HepG2 (cell line): Measurements from ENCODE around the gene KIAA0232. TPM values are rescaled to one million over a fixed set of nuclear protein-coding genes. Genes with fewer than 3 reads are reported as not detected.
A peak's percentile ranks its signal among the peaks of the same experiment; 100 is the strongest.

Experiments used
- CCAR2 ChIP-seq: fragments of 200-400 bp; formaldehyde crosslinking; optimal IDR thresholded peaks from 2 replicates; pipeline ENCODE3; 2018; ENCODE audit warnings: low read depth, mild to moderate bottlenecking, low read length, moderate library complexity
- DPF2 ChIP-seq: sonication (generic); formaldehyde crosslinking; IDR thresholded peaks from 2 replicates; pipeline ENCODE4 v1.4.0; 2020; ENCODE audit warnings: mild to moderate bottlenecking, low read depth, missing genetic modification reagents, borderline replicate concordance
- HDAC1 ChIP-seq: sonication (generic); formaldehyde crosslinking; IDR thresholded peaks from 2 replicates; pipeline ENCODE4 v1.5.1; 2020; ENCODE audit warnings: mild to moderate bottlenecking, missing genetic modification reagents
- KDM5B ChIP-seq: sonication (generic); formaldehyde crosslinking; IDR thresholded peaks from 2 replicates; pipeline ENCODE4 v1.4.0; 2020; ENCODE audit warnings: missing genetic modification reagents, mild to moderate bottlenecking, borderline replicate concordance
- NFKBIZ ChIP-seq: IDR thresholded peaks from 2 replicates; pipeline ENCODE4 v1.6.1; 2018; ENCODE audit warnings: missing genetic modification reagents, missing compliant biosample characterization
- PAX8 ChIP-seq: sonication (generic); formaldehyde crosslinking; IDR thresholded peaks from 2 replicates; pipeline ENCODE4 v1.8.0; 2022; ENCODE audit warnings: mild to moderate bottlenecking, missing genetic modification reagents, borderline replicate concordance
- RARA ChIP-seq: IDR thresholded peaks from 2 replicates; pipeline ENCODE4 v1.6.1; 2016; ENCODE audit warnings: missing genetic modification reagents, missing compliant biosample characterization
- SP4 ChIP-seq: sonication (generic); formaldehyde crosslinking; IDR thresholded peaks from 2 replicates; pipeline ENCODE4 v1.8.1; 2023; ENCODE audit warnings: mild to moderate bottlenecking, missing genetic modification reagents
- ZBTB21 ChIP-seq: sonication (generic); formaldehyde crosslinking; IDR thresholded peaks from 2 replicates; pipeline ENCODE4 v1.4.0; 2020; ENCODE audit warnings: missing genetic modification reagents
- ZFP62 ChIP-seq: sonication (generic); formaldehyde crosslinking; IDR thresholded peaks from 2 replicates; pipeline ENCODE4 v1.4.0; 2020; ENCODE audit warnings: missing genetic modification reagents
- ZNF225 ChIP-seq: sonication (generic); formaldehyde crosslinking; IDR thresholded peaks from 2 replicates; pipeline ENCODE4 v1.4.0; 2020; ENCODE audit warnings: mild to moderate bottlenecking, missing genetic modification reagents
- ZNF235 ChIP-seq: sonication (generic); formaldehyde crosslinking; IDR thresholded peaks from 2 replicates; pipeline ENCODE4 v1.8.1; 2023; ENCODE audit warnings: mild to moderate bottlenecking, missing genetic modification reagents, borderline replicate concordance
- ZNF549 ChIP-seq: sonication (generic); formaldehyde crosslinking; IDR thresholded peaks from 2 replicates; pipeline ENCODE4 v1.5.0; 2020; ENCODE audit warnings: missing genetic modification reagents
- ZNF556 ChIP-seq: sonication (generic); formaldehyde crosslinking; IDR thresholded peaks from 2 replicates; pipeline ENCODE4 v1.4.0; 2020; ENCODE audit warnings: mild to moderate bottlenecking, missing genetic modification reagents, borderline replicate concordance
- polyA plus RNA-seq, 8 experiments: library from polyadenylated mRNA; depleted of rRNA in 3 of 8; stranded (reverse) in 7 of 8; unstranded in 1 of 8; fragments of >200 nt; fragmentation: Illumina TruSeq in 4 of 8; extraction: Trizol in 4 of 8; gene quantifications; 2 replicates each; pipeline versions ENCODE4 v1.2.1 to v1.2.3, GENCODE V29; 2011 to 2016; ENCODE audit warnings: low read depth in 4 of 8, missing spikeins in 1 of 8, mixed read lengths in 1 of 8; ENCODE audit not compliant: insufficient read depth in 1 of 8
- total RNA-seq, 5 experiments: library from RNA; depleted of rRNA; stranded (reverse); fragments of >200 nt; fragmentation: Illumina TruSeq; extraction: Trizol; gene quantifications; 2 replicates each; pipeline ENCODE4 v1.2.3, GENCODE V29; 2016; ENCODE audit warnings: low read depth in 1 of 5
- TF ChIP-seq, protein P1 (sequence below): sonication (generic); formaldehyde crosslinking; IDR thresholded peaks from 2 replicates; pipeline ENCODE4 v1.8.0; 2022; ENCODE audit warnings: missing genetic modification reagents, mild to moderate bottlenecking, inconsistent platforms, borderline replicate concordance
- TF ChIP-seq, protein P2 (sequence below): sonication (generic); formaldehyde crosslinking; IDR thresholded peaks from 2 replicates; pipeline ENCODE4 v1.4.0; 2020; ENCODE audit warnings: missing genetic modification reagents, mild to moderate bottlenecking, borderline replicate concordance
- TF ChIP-seq, protein P3 (sequence below): IDR thresholded peaks from 2 replicates; pipeline ENCODE4 v1.6.1; 2016; ENCODE audit warnings: low read depth, borderline replicate concordance
- TF ChIP-seq, protein P4 (sequence below): sonication (generic); formaldehyde crosslinking; IDR thresholded peaks from 2 replicates; pipeline ENCODE4 v1.9.0; 2022; ENCODE audit warnings: low read depth, missing genetic modification reagents
- TF ChIP-seq, protein P5 (sequence below): sonication (generic); formaldehyde crosslinking; IDR thresholded peaks from 2 replicates; pipeline ENCODE4 v1.4.0; 2020; ENCODE audit warnings: mild to moderate bottlenecking, missing genetic modification reagents
- TF ChIP-seq, protein P6 (sequence below): sonication (generic); formaldehyde crosslinking; IDR thresholded peaks from 2 replicates; pipeline ENCODE4 v1.4.0; 2020; ENCODE audit warnings: missing genetic modification reagents, mild to moderate bottlenecking, borderline replicate concordance

Gene KIAA0232
- total and polyA plus RNA-seq, 2 of the 13 experiments (the other 11 are each of a cell fraction or from before 2014, with no cell fraction given): 7.8 to 17.1 TPM

DNA sequence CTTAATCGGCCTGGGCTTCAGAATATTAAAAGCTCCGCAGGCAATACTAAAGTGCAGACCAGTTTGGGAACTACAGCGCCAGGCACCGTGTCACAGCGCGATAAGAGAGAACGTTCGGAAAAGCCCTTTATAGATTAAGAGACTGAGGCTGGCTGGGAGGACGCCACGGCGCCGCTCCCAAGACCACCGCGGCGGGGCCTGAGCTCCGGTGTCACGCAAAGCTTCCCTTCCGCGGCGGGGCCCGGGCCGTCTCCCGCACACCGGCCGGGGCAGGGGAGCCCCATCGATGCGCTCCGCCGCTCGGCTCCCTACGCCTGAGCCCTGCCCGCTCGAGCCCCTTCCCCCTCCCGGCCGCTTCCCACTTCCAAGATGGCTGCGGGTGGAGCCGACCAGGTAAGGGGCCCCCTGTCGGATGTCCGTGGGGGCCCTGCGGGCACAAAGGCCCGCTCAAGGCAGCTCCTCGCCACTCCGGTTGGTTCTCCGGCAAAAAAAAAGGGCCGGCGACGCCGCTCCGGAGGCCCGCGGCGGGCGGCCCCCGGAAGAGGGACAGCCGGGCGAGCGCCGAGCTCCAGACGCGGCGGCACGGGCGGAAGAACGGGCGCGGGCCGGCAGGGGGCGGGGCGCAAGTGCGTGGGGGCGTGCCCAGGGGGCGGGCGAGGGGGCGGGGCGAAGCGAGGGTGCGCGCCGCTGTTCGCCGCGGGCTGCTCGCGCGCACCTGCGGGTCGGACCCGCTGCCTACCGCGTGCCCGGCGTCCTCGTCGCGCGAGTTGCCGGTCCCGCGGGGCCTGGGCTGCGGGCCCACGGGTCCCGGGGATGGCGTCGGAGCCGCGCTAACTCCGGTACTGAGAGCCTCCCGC, 126.8 kb downstream of the KIAA0232 start, which contains the start of gene TBC1D14 (continued):
- TF ChIP-seq, protein P1, sequence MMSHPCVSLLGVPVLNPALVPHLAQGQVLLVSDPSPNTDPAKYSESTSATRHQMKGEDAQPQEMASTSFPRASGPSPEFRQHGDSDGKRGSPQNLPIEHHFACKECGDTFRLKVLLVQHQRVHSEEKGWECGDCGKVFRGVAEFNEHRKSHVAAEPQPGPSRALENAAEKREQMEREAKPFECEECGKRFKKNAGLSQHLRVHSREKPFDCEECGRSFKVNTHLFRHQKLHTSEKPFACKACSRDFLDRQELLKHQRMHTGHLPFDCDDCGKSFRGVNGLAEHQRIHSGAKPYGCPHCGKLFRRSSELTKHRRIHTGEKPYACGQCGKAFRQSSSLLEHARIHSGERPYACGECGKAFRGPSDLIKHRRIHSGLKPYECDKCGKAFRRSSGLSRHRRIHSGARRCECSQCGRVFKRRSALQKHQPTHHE (CRISPR knock-in tag): no peak
- no peak for TF ChIP-seq ZBTB21 (CRISPR knock-in tag)
- no peak for TF ChIP-seq ZNF235 (CRISPR knock-in tag)
- TF ChIP-seq NFKBIZ (CRISPR knock-in tag): no peak
- no peak for TF ChIP-seq ZFP62 (CRISPR knock-in tag)
- no peak for TF ChIP-seq PAX8 (CRISPR knock-in tag)
- no peak for TF ChIP-seq ZNF225 (CRISPR knock-in tag)
- TF ChIP-seq, protein P2, sequence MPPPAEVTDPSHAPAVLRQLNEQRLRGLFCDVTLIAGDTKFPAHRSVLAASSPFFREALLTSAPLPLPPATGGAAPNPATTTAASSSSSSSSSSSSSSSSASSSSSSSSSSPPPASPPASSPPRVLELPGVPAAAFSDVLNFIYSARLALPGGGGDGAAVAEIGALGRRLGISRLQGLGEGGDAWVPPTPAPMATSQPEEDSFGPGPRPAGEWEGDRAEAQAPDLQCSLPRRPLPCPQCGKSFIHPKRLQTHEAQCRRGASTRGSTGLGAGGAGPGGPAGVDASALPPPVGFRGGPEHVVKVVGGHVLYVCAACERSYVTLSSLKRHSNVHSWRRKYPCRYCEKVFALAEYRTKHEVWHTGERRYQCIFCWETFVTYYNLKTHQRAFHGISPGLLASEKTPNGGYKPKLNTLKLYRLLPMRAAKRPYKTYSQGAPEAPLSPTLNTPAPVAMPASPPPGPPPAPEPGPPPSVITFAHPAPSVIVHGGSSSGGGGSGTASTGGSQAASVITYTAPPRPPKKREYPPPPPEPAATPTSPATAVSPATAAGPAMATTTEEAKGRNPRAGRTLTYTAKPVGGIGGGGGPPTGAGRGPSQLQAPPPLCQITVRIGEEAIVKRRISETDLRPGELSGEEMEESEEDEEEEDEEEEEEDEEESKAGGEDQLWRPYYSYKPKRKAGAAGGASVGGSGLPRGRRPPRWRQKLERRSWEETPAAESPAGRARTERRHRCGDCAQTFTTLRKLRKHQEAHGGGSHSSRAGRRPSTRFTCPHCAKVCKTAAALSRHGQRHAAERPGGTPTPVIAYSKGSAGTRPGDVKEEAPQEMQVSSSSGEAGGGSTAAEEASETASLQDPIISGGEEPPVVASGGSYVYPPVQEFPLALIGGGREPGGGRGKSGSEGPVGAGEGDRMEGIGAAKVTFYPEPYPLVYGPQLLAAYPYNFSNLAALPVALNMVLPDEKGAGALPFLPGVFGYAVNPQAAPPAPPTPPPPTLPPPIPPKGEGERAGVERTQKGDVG (CRISPR knock-in tag): no peak
- TF ChIP-seq, protein P3, sequence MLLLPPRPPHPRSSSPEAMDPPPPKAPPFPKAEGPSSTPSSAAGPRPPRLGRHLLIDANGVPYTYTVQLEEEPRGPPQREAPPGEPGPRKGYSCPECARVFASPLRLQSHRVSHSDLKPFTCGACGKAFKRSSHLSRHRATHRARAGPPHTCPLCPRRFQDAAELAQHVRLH: no peak; the same call in 1 of the 2 replicates
- peak; percentile 82 for TF ChIP-seq SP4 (CRISPR knock-in tag)
- TF ChIP-seq RARA (CRISPR knock-in tag): peak; percentile 30; the same call in 1 of the 2 replicates
- TF ChIP-seq HDAC1 (CRISPR knock-in tag): peak; percentile 81
- TF ChIP-seq KDM5B (CRISPR knock-in tag): no peak
- TF ChIP-seq CCAR2: no peak
- TF ChIP-seq, protein P4, sequence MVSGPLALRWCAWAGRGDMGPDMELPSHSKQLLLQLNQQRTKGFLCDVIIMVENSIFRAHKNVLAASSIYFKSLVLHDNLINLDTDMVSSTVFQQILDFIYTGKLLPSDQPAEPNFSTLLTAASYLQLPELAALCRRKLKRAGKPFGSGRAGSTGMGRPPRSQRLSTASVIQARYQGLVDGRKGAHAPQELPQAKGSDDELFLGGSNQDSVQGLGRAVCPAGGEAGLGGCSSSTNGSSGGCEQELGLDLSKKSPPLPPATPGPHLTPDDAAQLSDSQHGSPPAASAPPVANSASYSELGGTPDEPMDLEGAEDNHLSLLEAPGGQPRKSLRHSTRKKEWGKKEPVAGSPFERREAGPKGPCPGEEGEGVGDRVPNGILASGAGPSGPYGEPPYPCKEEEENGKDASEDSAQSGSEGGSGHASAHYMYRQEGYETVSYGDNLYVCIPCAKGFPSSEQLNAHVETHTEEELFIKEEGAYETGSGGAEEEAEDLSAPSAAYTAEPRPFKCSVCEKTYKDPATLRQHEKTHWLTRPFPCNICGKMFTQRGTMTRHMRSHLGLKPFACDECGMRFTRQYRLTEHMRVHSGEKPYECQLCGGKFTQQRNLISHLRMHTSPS (CRISPR knock-in tag): no peak; the same call in 1 of the 2 replicates
- no peak for TF ChIP-seq ZNF556 (CRISPR knock-in tag)
- TF ChIP-seq ZNF549 (CRISPR knock-in tag): no peak
- TF ChIP-seq, protein P5, sequence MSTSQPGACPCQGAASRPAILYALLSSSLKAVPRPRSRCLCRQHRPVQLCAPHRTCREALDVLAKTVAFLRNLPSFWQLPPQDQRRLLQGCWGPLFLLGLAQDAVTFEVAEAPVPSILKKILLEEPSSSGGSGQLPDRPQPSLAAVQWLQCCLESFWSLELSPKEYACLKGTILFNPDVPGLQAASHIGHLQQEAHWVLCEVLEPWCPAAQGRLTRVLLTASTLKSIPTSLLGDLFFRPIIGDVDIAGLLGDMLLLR: no peak
- no peak for TF ChIP-seq DPF2
- TF ChIP-seq, protein P6, sequence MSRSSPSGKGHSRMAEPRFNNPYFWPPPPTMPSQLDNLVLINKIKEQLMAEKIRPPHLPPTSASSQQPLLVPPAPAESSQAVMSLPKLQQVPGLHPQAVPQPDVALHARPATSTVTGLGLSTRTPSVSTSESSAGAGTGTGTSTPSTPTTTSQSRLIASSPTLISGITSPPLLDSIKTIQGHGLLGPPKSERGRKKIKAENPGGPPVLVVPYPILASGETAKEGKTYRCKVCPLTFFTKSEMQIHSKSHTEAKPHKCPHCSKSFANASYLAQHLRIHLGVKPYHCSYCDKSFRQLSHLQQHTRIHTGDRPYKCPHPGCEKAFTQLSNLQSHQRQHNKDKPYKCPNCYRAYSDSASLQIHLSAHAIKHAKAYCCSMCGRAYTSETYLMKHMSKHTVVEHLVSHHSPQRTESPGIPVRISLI: peak; percentile 71; the same call in 1 of the 2 replicates
